ENCODE measurements around the gene FBXO44. TPM values are rescaled to one million over a fixed set of nuclear protein-coding genes. Genes with fewer than 3 reads are reported as not detected.

The FBXO44 gene
- total RNA-seq, 2 donors from 2014 or later, result 12.9 to 30.6 TPM

DNA sequence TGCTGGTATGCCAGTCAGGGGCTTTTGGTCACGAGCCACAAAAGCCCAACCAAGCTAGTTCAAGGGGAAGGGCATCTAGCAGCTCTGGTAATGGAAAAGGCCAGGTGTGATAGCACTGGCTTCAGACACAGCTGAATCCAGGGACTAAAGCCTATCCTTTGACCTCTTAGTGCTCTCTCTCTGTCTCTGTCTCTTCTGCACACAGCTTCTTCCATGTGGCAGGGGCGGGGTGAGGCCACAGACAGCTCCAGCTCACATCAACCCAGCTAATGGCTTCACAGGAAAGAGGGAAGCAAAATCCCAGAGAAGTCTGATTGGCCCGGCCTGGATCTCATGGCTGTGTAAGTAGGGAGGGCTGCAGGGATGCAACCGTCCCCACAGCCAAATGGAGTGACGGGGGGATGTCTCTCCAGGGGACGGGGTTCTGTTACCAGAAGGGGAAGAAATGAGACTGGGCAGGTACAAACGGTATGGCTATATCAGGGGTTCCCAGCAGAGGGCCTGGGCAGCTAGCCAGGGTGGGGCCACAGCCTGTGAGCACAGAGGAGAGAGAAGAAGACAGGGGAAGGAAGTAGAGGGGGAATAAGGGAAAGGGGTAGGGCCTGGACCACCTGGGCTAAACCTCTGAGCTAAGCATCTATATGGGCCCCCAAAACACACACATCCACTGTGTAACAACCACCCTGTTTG is 42.9 kb upstream of the FBXO44 start:
- 36 to 55% methylated on average over 7 of the region's 7 CpGs for WGBS, 2 donors
- H3K4me3 ChIP-seq, result no peak overlapping the region
- intact Hi-C loops (cut with DNase I), result no loop called here

GRCh38 chr1:11613347-11613746 is 41.3 kb upstream of the FBXO44 start:
- Histone ChIP-seq H3K27ac (no peak overlapping the region), H3K36me3 (replicated peaks in 1 of 2; ENCODE audit: insufficient read depth in 1 of 2, low read depth in 2 of 2) (no peaks in the 10 kb centered on the region), H3K4me1 (no peaks in the 10 kb centered on the region), H3K27me3 (no peaks in the 10 kb centered on the region), H3K4me3 (no peak overlapping the region), H3K9me3 (no peaks in the 10 kb centered on the region)
- ATAC-seq (no peak), DNase-seq (no peak)
- TF ChIP-seq, protein P1, sequence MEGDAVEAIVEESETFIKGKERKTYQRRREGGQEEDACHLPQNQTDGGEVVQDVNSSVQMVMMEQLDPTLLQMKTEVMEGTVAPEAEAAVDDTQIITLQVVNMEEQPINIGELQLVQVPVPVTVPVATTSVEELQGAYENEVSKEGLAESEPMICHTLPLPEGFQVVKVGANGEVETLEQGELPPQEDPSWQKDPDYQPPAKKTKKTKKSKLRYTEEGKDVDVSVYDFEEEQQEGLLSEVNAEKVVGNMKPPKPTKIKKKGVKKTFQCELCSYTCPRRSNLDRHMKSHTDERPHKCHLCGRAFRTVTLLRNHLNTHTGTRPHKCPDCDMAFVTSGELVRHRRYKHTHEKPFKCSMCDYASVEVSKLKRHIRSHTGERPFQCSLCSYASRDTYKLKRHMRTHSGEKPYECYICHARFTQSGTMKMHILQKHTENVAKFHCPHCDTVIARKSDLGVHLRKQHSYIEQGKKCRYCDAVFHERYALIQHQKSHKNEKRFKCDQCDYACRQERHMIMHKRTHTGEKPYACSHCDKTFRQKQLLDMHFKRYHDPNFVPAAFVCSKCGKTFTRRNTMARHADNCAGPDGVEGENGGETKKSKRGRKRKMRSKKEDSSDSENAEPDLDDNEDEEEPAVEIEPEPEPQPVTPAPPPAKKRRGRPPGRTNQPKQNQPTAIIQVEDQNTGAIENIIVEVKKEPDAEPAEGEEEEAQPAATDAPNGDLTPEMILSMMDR (IDR thresholded peaks at IDR 0.05), result no peak
- TF ChIP-seq POLR2A (IDR thresholded peaks at IDR 0.05), result no peak
- intact Hi-C loops (cut with DNase I), result no loop called here
- WGBS, 2 donors, result 66 to 73% methylated on average over 4 to 5 of the region's 5 CpGs

More for the DNA sequence above, 42.9 kb upstream of the FBXO44 start:
- no peak overlapping the region for H3K27ac ChIP-seq
- DNase-seq (no peak), ATAC-seq (no peak)
- H3K36me3 ChIP-seq (replicated peaks in 1 of 2; ENCODE audit: insufficient read depth in 1 of 2, low read depth in 2 of 2), result no peaks in the 10 kb centered on the region
- H3K9me3 ChIP-seq, result no peaks in the 10 kb centered on the region
- H3K4me1 ChIP-seq, result no peaks in the 10 kb centered on the region
- TF ChIP-seq POLR2A (IDR thresholded peaks at IDR 0.05), result no peak
- TF ChIP-seq, protein P1 (IDR thresholded peaks at IDR 0.05), result no peak
- no peaks in the 10 kb centered on the region for H3K27me3 ChIP-seq

- Histone ChIP-seq H3K27me3 (no peaks in the 10 kb centered on the region), H3K9me3 (no peaks in the 10 kb centered on the region), H3K4me3 (no peak overlapping the region), H3K36me3 (replicated peaks in 1 of 2; ENCODE audit: insufficient read depth in 1 of 2, low read depth in 2 of 2) (no peaks in the 10 kb centered on the region), H3K27ac (no peak overlapping the region), H3K4me1 (no peaks in the 10 kb centered on the region)
- TF ChIP-seq, protein P1 (IDR thresholded peaks at IDR 0.05), result no peak
- TF ChIP-seq POLR2A (IDR thresholded peaks at IDR 0.05), result no peak
- DNase-seq (no peak), ATAC-seq (no peak)
- intact Hi-C loops (cut with DNase I), result no loop called here
- WGBS, 2 donors, result 39 to 49% methylated on average over 16 of the region's 16 CpGs
Observed at GRCh38 chr1:11615090-11615489, 39.6 kb upstream of the FBXO44 start.

- no peak for ATAC-seq
- H3K9me3 ChIP-seq, result no peaks in the 10 kb centered on the region
- intact Hi-C loops (cut with DNase I), result no loop called here
- no peaks in the 10 kb centered on the region for H3K36me3 ChIP-seq (replicated peaks in 1 of 2; ENCODE audit: insufficient read depth in 1 of 2, low read depth in 2 of 2)
- 27 to 55% methylated on average over 2 to 7 of the region's 7 CpGs for WGBS, 2 donors
- no peaks in the 10 kb centered on the region for H3K27me3 ChIP-seq
- TF ChIP-seq, protein P1 (IDR thresholded peaks at IDR 0.05), result no peak
- no peak for TF ChIP-seq POLR2A (IDR thresholded peaks at IDR 0.05)
- H3K27ac ChIP-seq, result no peak overlapping the region
- DNase-seq, result no peak
- no peak overlapping the region for H3K4me3 ChIP-seq
- no peaks in the 10 kb centered on the region for H3K4me1 ChIP-seq
Observed at GRCh38 chr1:11616766-11617165, 37.9 kb upstream of the FBXO44 start.

- TF ChIP-seq, protein P1 (IDR thresholded peaks at IDR 0.05), result no peak
- no peak for TF ChIP-seq POLR2A (IDR thresholded peaks at IDR 0.05)
- Histone ChIP-seq H3K27me3 (no peaks in the 10 kb centered on the region), H3K4me3 (no peak overlapping the region), H3K4me1 (no peaks in the 10 kb centered on the region), H3K27ac (no peak overlapping the region), H3K36me3 (replicated peaks in 1 of 2; ENCODE audit: insufficient read depth in 1 of 2, low read depth in 2 of 2) (no peaks in the 10 kb centered on the region), H3K9me3 (no peaks in the 10 kb centered on the region)
- ATAC-seq, result no peak
- DNase-seq, result peak in 2 of 4 donors; percentile 11 to 23
- intact Hi-C loops (cut with DNase I), result no loop called here
- 64 to 65% methylated on average over 4 to 7 of the region's 7 CpGs for WGBS, 2 donors
Observed at GRCh38 chr1:11617314-11617713, 37.4 kb upstream of the FBXO44 start.

Data from body of pancreas (tissue), 4 donors.